GM21737 (cell line): ENCODE results near the gene ABCC2.
"Not testable (repeated sequence)": the region's sequence is repeated elsewhere in the genome, so short reads cannot be mapped to it uniquely, and the experiment has no call there.

Experiments
- ATAC-seq: cut with Tn5 transposase; IDR thresholded peaks from one replicate; pipeline ENCODE4 v1.9.1; 2021; ENCODE audit warnings: mild to moderate bottlenecking, moderate library complexity; ENCODE audit not compliant: unreplicated experiment

Gene ABCC2

GRCh38 chr10:99888622-99889021, 106.2 kb downstream of the ABCC2 start:
- no peak for ATAC-seq

GRCh38 chr10:99894613-99895012, 112.2 kb downstream of the ABCC2 start:
- no peak for ATAC-seq

GRCh38 chr10:99895066-99895465, 112.6 kb downstream of the ABCC2 start:
- ATAC-seq, result not testable (repeated sequence)

DNA sequence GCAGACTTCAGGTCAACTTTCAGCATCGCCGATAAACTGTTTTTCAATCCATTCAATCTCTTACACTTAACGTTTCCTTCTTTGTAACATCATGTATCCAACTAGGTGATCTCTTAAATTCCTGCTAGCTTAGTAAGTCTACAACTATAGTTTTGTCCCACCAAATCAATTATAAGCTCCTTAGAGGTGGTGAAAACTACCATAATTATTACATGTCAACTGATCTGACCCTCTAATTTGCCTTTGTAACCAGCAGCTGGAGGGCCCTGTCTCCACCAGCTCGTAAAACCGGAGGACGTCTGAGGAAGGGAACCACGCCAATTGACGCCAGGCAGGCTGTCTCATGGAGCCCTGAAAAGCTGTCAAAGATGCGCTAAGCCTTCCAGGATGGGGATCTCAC, 113.4 kb downstream of the ABCC2 start:
- no peak for ATAC-seq
